ENCODE measurements around the gene CLCA4.

The CLCA4 gene

GRCh38 chr1:86503406-86504136, 43.3 kb upstream of the CLCA4 start:
- Histone ChIP-seq H3F3A (ENCODE audit: low read depth) (no peaks in the 10 kb centered on the region), H4K20me1 (ENCODE audit: insufficient read depth, low read length, poor library complexity, severe bottlenecking) (no peaks in the 10 kb centered on the region), H3K4me3 (ENCODE audit: low read length, poor library complexity, severe bottlenecking) (no peak overlapping the region), H3K27me3 (ENCODE audit: insufficient read depth, low read length, poor library complexity, severe bottlenecking) (no peaks in the 10 kb centered on the region), H3K36me3 (ENCODE audit: insufficient read depth, low read length) (no peaks in the 10 kb centered on the region), H3K4me1 (ENCODE audit: insufficient read depth, low read length, poor library complexity, severe bottlenecking) (no peaks in the 10 kb centered on the region), H3K9me3 (ENCODE audit: insufficient read depth, low read depth, low read length) (no peaks in the 10 kb centered on the region), H3K9me2 (replicated peaks; ENCODE audit: low read depth, low read length) (no peaks in the 10 kb centered on the region), H2AFZ (ENCODE audit: low read length) (no peak overlapping the region), H3K4me2 (ENCODE audit: low read depth, low read length, poor library complexity, severe bottlenecking) (no peak overlapping the region), H3K79me2 (ENCODE audit: insufficient read depth, low read length) (no peaks in the 10 kb centered on the region), H3K9ac (ENCODE audit: low read depth, low read length, poor library complexity, severe bottlenecking) (no peak overlapping the region)
- TF ChIP-seq EZH2phosphoT487 (IDR thresholded peaks at IDR 0.05; ENCODE audit: borderline replicate concordance) (no peak), CTCF (conservative IDR thresholded peaks at IDR 0.05; ENCODE audit: low read length) (no peak)

- H3K9ac ChIP-seq (ENCODE audit: low read depth, low read length, poor library complexity, severe bottlenecking): no peak overlapping the region
- H3K4me3 ChIP-seq (ENCODE audit: low read length, poor library complexity, severe bottlenecking): no peak overlapping the region
- no peak overlapping the region for H3K4me2 ChIP-seq (ENCODE audit: low read depth, low read length, poor library complexity, severe bottlenecking)
Measured at GRCh38 chr1:86504137-86504479, 42.8 kb upstream of the CLCA4 start.

GRCh38 chr1:86504895-86505563, 41.8 kb upstream of the CLCA4 start:
- Histone ChIP-seq H3K9ac (ENCODE audit: low read depth, low read length, poor library complexity, severe bottlenecking) (no peak overlapping the region), H3F3A (ENCODE audit: low read depth) (no peaks in the 10 kb centered on the region), H3K27me3 (ENCODE audit: insufficient read depth, low read length, poor library complexity, severe bottlenecking) (no peaks in the 10 kb centered on the region), H3K4me1 (ENCODE audit: insufficient read depth, low read length, poor library complexity, severe bottlenecking) (no peaks in the 10 kb centered on the region), H4K20me1 (ENCODE audit: insufficient read depth, low read length, poor library complexity, severe bottlenecking) (no peaks in the 10 kb centered on the region), H3K9me2 (replicated peaks; ENCODE audit: low read depth, low read length) (no peaks in the 10 kb centered on the region), H3K4me3 (ENCODE audit: low read length, poor library complexity, severe bottlenecking) (no peak overlapping the region), H3K36me3 (ENCODE audit: insufficient read depth, low read length) (no peaks in the 10 kb centered on the region), H3K9me3 (ENCODE audit: insufficient read depth, low read depth, low read length) (no peaks in the 10 kb centered on the region), H3K4me2 (ENCODE audit: low read depth, low read length, poor library complexity, severe bottlenecking) (no peak overlapping the region), H3K79me2 (ENCODE audit: insufficient read depth, low read length) (no peaks in the 10 kb centered on the region), H2AFZ (ENCODE audit: low read length) (no peak overlapping the region)
- TF ChIP-seq EZH2phosphoT487 (IDR thresholded peaks at IDR 0.05; ENCODE audit: borderline replicate concordance) (no peak), CTCF (conservative IDR thresholded peaks at IDR 0.05; ENCODE audit: low read length) (no peak)

More at GRCh38 chr1:86504137-86504479, 42.8 kb upstream of the CLCA4 start:
- Histone ChIP-seq H3K36me3 (ENCODE audit: insufficient read depth, low read length) (no peaks in the 10 kb centered on the region), H3K9me2 (replicated peaks; ENCODE audit: low read depth, low read length) (no peaks in the 10 kb centered on the region), H2AFZ (ENCODE audit: low read length) (no peak overlapping the region), H3K4me1 (ENCODE audit: insufficient read depth, low read length, poor library complexity, severe bottlenecking) (no peaks in the 10 kb centered on the region), H4K20me1 (ENCODE audit: insufficient read depth, low read length, poor library complexity, severe bottlenecking) (no peaks in the 10 kb centered on the region), H3K79me2 (ENCODE audit: insufficient read depth, low read length) (no peaks in the 10 kb centered on the region), H3K27me3 (ENCODE audit: insufficient read depth, low read length, poor library complexity, severe bottlenecking) (no peaks in the 10 kb centered on the region), H3K9me3 (ENCODE audit: insufficient read depth, low read depth, low read length) (no peaks in the 10 kb centered on the region), H3F3A (ENCODE audit: low read depth) (no peaks in the 10 kb centered on the region)
- TF ChIP-seq EZH2phosphoT487 (IDR thresholded peaks at IDR 0.05; ENCODE audit: borderline replicate concordance): no peak
- no peak for TF ChIP-seq CTCF (conservative IDR thresholded peaks at IDR 0.05; ENCODE audit: low read length)
